Transverse colon (tissue), 4 donors: ENCODE data around the gene DHRS1.

ENCODE experiments used
- EP300 ChIP-seq: sonication (generic); formaldehyde crosslinking; IDR thresholded peaks from one replicate; pipeline ENCODE4 v1.6.1; 2017; ENCODE audit warnings: antibody characterized with exemption, low read depth
- POLR2A ChIP-seq: fragments of 450-650 bp; IDR thresholded peaks from one replicate; pipeline ENCODE4 v1.6.1; 2016; ENCODE audit warnings: antibody characterized with exemption, mild to moderate bottlenecking, moderate library complexity
- POLR2AphosphoS5 ChIP-seq, 3 donors: sonication (generic); formaldehyde crosslinking; IDR thresholded peaks; one replicate each; pipeline ENCODE4 v1.6.1; 2016; ENCODE audit warnings: antibody characterized with exemption in 3 of 3
- TF ChIP-seq, protein P1 (sequence below), 5 experiments: fragments of 200-600 bp in 3 of 5; fragments of 450-650 bp in 2 of 5; sonication (generic) in 3 of 5; IDR thresholded peaks; 1 replicate in 2 of 5; 2 replicates in 3 of 5; pipeline ENCODE4 v1.5.1; 2016 to 2017; ENCODE audit warnings: antibody characterized with exemption in 5 of 5, inconsistent platforms in 3 of 5, mild to moderate bottlenecking in 2 of 5, moderate library complexity in 1 of 5

DNA sequence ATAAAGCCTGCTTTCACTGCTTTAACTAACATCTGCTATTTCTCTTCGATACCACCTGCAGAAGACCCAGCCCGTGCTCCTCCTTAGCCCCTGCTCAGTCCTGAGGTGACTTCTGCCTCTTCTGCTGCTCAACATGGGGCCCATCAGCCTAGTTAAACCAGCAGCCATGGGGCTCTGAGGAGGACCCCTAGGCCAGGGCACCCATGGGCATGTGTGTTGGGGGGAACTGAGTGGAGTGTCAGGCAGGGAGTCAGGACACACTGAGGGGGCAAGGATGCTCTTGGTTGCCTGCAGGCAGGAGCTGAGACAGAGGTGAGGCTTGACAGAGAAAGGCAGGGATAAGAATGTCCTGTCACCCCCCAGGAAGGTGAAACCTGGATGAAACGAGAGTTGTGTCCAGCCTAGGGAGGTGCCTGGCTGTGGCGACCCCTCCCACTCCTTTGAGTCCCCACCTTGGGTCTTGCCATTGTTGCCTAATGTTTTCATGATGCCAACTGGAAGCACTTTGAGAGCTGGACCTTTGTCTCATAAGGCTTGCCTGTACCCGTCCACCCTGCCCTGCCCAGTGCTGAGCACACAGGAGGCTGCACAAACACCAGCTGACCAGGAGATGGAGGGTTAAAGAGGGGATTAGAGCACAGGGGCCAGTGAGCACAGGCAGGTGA lies 15.7 kb downstream of the DHRS1 start:
- TF ChIP-seq POLR2A = no peak
- TF ChIP-seq, protein P1, sequence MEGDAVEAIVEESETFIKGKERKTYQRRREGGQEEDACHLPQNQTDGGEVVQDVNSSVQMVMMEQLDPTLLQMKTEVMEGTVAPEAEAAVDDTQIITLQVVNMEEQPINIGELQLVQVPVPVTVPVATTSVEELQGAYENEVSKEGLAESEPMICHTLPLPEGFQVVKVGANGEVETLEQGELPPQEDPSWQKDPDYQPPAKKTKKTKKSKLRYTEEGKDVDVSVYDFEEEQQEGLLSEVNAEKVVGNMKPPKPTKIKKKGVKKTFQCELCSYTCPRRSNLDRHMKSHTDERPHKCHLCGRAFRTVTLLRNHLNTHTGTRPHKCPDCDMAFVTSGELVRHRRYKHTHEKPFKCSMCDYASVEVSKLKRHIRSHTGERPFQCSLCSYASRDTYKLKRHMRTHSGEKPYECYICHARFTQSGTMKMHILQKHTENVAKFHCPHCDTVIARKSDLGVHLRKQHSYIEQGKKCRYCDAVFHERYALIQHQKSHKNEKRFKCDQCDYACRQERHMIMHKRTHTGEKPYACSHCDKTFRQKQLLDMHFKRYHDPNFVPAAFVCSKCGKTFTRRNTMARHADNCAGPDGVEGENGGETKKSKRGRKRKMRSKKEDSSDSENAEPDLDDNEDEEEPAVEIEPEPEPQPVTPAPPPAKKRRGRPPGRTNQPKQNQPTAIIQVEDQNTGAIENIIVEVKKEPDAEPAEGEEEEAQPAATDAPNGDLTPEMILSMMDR (IDR thresholded peaks at IDR 0.05) = no peak
- TF ChIP-seq EP300 = no peak
- no peak for TF ChIP-seq POLR2AphosphoS5 (IDR thresholded peaks at IDR 0.05)
